Epithelial cell of esophagus (primary cell): ENCODE results near the gene RNASEH2A.

Experiments
- DNase-seq: peaks from one replicate; pipeline ENCODE4 v3.0.0; 2010; ENCODE audit warnings: low read depth
- H3K4me3 ChIP-seq: 2 replicates; pipeline ENCODE4 v1.5.1; 2011; ENCODE audit warnings: mild to moderate bottlenecking, low read length, control low read depth
- CTCF ChIP-seq: IDR thresholded peaks from 2 replicates; pipeline ENCODE4 v1.5.1; 2011; ENCODE audit warnings: low read depth, mild to moderate bottlenecking, low read length, control low read depth, inconsistent platforms; ENCODE audit not compliant: insufficient read depth; ENCODE audit errors: missing control alignments

Gene RNASEH2A

DNA sequence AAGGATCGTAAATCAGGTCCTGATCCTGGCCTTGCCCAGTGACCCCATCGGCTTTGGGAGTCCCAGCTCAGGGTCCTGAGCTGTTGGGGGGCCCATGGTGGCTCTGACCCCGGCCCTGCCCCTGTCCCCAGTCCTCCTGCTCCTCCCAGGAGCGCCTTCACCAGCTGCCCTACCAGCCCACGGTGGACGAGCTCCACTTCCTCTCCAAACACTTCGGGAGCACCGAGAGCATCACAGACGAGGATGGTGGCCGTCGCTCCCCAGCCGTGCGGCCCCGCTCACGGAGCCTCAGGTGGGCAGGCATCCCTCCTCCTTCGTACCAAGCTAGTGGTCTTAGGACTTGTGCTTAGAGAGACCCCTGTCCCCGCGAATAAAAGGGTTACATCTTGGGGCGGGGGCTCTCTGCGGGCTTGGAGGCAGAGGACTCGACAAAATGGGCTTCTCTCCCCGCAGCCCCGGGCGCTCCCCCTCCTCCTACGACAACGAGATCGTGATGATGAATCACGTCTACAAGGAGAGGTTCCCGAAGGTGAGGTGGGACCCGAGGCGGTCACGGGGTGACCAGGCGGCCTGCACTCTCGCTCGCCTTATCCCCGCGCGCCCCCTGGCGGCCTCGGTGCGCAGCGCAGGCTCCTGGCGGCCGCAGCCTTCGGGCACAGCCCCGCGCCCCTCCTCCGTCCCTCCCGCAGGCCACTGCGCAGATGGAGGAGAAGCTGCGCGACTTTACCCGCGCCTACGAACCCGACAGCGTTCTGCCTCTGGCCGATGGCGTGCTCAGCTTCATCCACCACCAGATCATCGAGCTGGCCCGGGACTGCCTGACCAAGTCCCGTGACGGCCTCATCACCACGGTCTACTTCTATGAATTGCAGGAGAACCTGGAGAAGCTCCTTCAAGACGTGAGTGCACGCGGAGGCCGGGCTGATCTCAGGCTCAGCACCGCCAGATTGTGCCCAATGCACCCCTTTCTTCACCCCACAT lies 41.1 kb downstream of the RNASEH2A start:
- peak; percentile 61 for TF ChIP-seq CTCF
- no peak overlapping the region for H3K4me3 ChIP-seq
- DNase-seq = peak; percentile 81

DNA sequence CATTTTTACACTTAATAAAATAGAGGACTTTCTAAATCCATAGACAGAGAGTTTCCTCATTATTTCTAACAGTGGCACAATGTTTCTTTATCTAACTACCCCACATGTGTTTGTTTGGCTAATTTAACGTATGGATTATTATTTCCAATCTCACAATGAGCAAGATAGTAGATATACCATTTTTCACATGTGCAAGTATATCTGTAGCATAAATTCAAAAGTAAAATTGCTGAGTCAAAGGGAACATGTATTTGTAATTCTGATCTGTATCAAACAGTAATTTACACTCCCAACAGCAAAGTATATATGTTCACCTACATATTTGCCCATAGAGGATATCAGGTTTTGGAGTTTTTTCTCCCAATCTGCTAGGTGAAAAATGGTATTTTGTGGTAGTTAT lies 50.3 kb downstream of the RNASEH2A start:
- no peak for TF ChIP-seq CTCF
- no peak overlapping the region for H3K4me3 ChIP-seq
- DNase-seq = no peak

GRCh38 chr19:12858041-12858928 lies 51.9 kb downstream of the RNASEH2A start:
- DNase-seq = no peak
- H3K4me3 ChIP-seq = no peak overlapping the region
- no peak for TF ChIP-seq CTCF

- no peak for TF ChIP-seq CTCF
- no peak overlapping the region for H3K4me3 ChIP-seq
- no peak for DNase-seq
Observed at GRCh38 chr19:12859546-12859945, 53.2 kb downstream of the RNASEH2A start.
